HPDE6-E6E7 (cell line): ENCODE results near the gene GRK1.

ENCODE experiments used
- DNase-seq: peaks from one replicate; pipeline ENCODE4 v3.0.0; 2011; ENCODE audit warnings: missing footprints; ENCODE audit errors: extremely low spot score

The GRK1 gene

GRCh38 chr13:113758651-113759524 is 91.9 kb downstream of the GRK1 start, which contains the start of gene TMEM255B:
TSS of gene TMEM255B (plus strand) at chr13:113759226. CDS start at chr13:113759270, 44 bp downstream.
- peak; percentile 94 for DNase-seq

- no peak for DNase-seq
Observed at GRCh38 chr13:113759525-113760137, 92.6 kb downstream of the GRK1 start.

GRCh38 chr13:113761136-113761535 is 94.1 kb downstream of the GRK1 start:
- DNase-seq: no peak

GRCh38 chr13:113762075-113762474 is 95.1 kb downstream of the GRK1 start:
- DNase-seq: no peak

GRCh38 chr13:113762538-113762937 is 95.5 kb downstream of the GRK1 start:
- no peak for DNase-seq

GRCh38 chr13:113763254-113763653 is 96.2 kb downstream of the GRK1 start:
- no peak for DNase-seq

- no peak for DNase-seq
Observed at GRCh38 chr13:113763961-113764792, 97.2 kb downstream of the GRK1 start.

- DNase-seq: no peak
Observed at GRCh38 chr13:113764793-113765563, 98.0 kb downstream of the GRK1 start.

GRCh38 chr13:113765564-113765910 is 98.5 kb downstream of the GRK1 start:
- no peak for DNase-seq

- no peak for DNase-seq
Observed at GRCh38 chr13:113766035-113766800, 99.2 kb downstream of the GRK1 start.

GRCh38 chr13:113767366-113767765 is 100.3 kb downstream of the GRK1 start:
- no peak for DNase-seq

GRCh38 chr13:113768018-113768905 is 101.2 kb downstream of the GRK1 start:
- no peak for DNase-seq

- DNase-seq: no peak
Observed at GRCh38 chr13:113769106-113769505, 102.1 kb downstream of the GRK1 start.

- DNase-seq: no peak
Observed at GRCh38 chr13:113769881-113770280, 102.9 kb downstream of the GRK1 start.

GRCh38 chr13:113770441-113770840 is 103.4 kb downstream of the GRK1 start:
- no peak for DNase-seq

GRCh38 chr13:113770937-113771336 is 103.9 kb downstream of the GRK1 start:
- DNase-seq: no peak

GRCh38 chr13:113771709-113772331 is 104.8 kb downstream of the GRK1 start:
- DNase-seq: no peak

- DNase-seq: peak; percentile 17
Observed at GRCh38 chr13:113774177-113775107, 107.4 kb downstream of the GRK1 start.
